H9 (cell line): Measurements from ENCODE around the gene PTPMT1. TPM values are rescaled to one million over a fixed set of nuclear protein-coding genes. Genes with fewer than 3 reads are reported as not detected.
A peak's percentile ranks its signal among the peaks of the same experiment; 100 is the strongest.

ENCODE experiments used
- DNase-seq: peaks from one replicate; pipeline ENCODE4 v3.0.0-alpha.2; 2017
- H2AFZ ChIP-seq: one replicate; pipeline ENCODE4 v1.6.1; 2013; ENCODE audit warnings: mild to moderate bottlenecking, low read length, control low read depth, moderate library complexity
- H2AK5ac ChIP-seq: 2 replicates; pipeline ENCODE4 v1.6.1; 2013; ENCODE audit warnings: low read length, control low read depth, mixed read lengths; ENCODE audit not compliant: insufficient read length
- H2BK120ac ChIP-seq: one replicate; pipeline ENCODE4 v1.6.1; 2013; ENCODE audit warnings: low read depth, mild to moderate bottlenecking, low read length, control low read depth, inconsistent platforms; ENCODE audit not compliant: poor library complexity, severe bottlenecking
- H2BK12ac ChIP-seq: 2 replicates; pipeline ENCODE4 v1.6.1; 2013; ENCODE audit warnings: low read length, control low read depth, mixed read lengths, low read depth; ENCODE audit not compliant: insufficient read length
- H2BK15ac ChIP-seq: 2 replicates; pipeline ENCODE4 v1.6.1; 2013; ENCODE audit warnings: low read depth, low read length, control low read depth
- H2BK20ac ChIP-seq: one replicate; pipeline ENCODE4 v1.6.1; 2013; ENCODE audit warnings: low read depth, mild to moderate bottlenecking, low read length, control low read depth, inconsistent platforms; ENCODE audit not compliant: poor library complexity, severe bottlenecking
- H2BK5ac ChIP-seq: 2 replicates; pipeline ENCODE4 v1.6.1; 2013; ENCODE audit warnings: low read length, control low read depth, mixed read lengths; ENCODE audit not compliant: insufficient read length
- H3K14ac ChIP-seq: 2 replicates; pipeline ENCODE4 v1.6.1; 2013; ENCODE audit warnings: low read length, control low read depth; ENCODE audit not compliant: insufficient read depth
- H3K18ac ChIP-seq: 2 replicates; pipeline ENCODE4 v1.6.1; 2013; ENCODE audit warnings: low read depth, mild to moderate bottlenecking, mixed read lengths, low read length, control low read depth; ENCODE audit not compliant: insufficient read length
- H3K23ac ChIP-seq: 2 replicates; pipeline ENCODE4 v1.6.1; 2013; ENCODE audit warnings: low read length, control low read depth, mixed read lengths, low read depth; ENCODE audit not compliant: insufficient read length
- H3K23me2 ChIP-seq: 2 replicates; pipeline ENCODE4 v1.6.1; 2013; ENCODE audit warnings: low read depth, mild to moderate bottlenecking, mixed read lengths, low read length, control low read depth; ENCODE audit not compliant: insufficient read length, poor library complexity, severe bottlenecking
- H3K27ac ChIP-seq: 2 replicates; pipeline ENCODE4 v1.5.1; 2013; ENCODE audit warnings: low read length, control low read depth, mixed read lengths, low read depth; ENCODE audit not compliant: insufficient read length
- H3K27me3 ChIP-seq: 2 replicates; pipeline ENCODE4 v1.6.1; 2013; ENCODE audit warnings: low read length, control low read depth, inconsistent platforms; ENCODE audit not compliant: insufficient read depth
- H3K4ac ChIP-seq: 2 replicates; pipeline ENCODE4 v1.6.1; 2013; ENCODE audit warnings: low read depth, mild to moderate bottlenecking, control low read depth, inconsistent platforms, low read length, moderate library complexity
- H3K4me1 ChIP-seq: 2 replicates; pipeline ENCODE4 v1.6.1; 2013; ENCODE audit warnings: low read length, control low read depth, inconsistent platforms; ENCODE audit not compliant: insufficient read depth
- H3K4me2 ChIP-seq: 2 replicates; pipeline ENCODE4 v1.6.1; 2013; ENCODE audit warnings: low read length, control low read depth, mixed read lengths; ENCODE audit not compliant: insufficient read length, insufficient read depth
- H3K56ac ChIP-seq: 2 replicates; pipeline ENCODE4 v1.6.1; 2013; ENCODE audit warnings: low read depth, mild to moderate bottlenecking, mixed read lengths, low read length, control low read depth; ENCODE audit not compliant: insufficient read length
- H3K79me1 ChIP-seq: 2 replicates; pipeline ENCODE4 v1.6.1; 2013; ENCODE audit warnings: low read depth, mild to moderate bottlenecking, moderate library complexity, low read length, control low read depth, inconsistent platforms; ENCODE audit not compliant: insufficient read depth, poor library complexity, severe bottlenecking
- H3K79me2 ChIP-seq: 2 replicates; pipeline ENCODE4 v1.6.1; 2013; ENCODE audit warnings: low read length, control low read depth, inconsistent platforms; ENCODE audit not compliant: insufficient read depth
- H3K9ac ChIP-seq: 2 replicates; pipeline ENCODE4 v1.6.1; 2013; ENCODE audit warnings: low read length, control low read depth, mixed read lengths; ENCODE audit not compliant: insufficient read length; ENCODE audit errors: extremely low read depth
- H3K9me3 ChIP-seq: one replicate; pipeline ENCODE4 v1.6.1; 2013; ENCODE audit warnings: low read depth, low read length, inconsistent platforms; ENCODE audit not compliant: control insufficient read depth
- H3T11ph ChIP-seq: one replicate; pipeline ENCODE4 v1.6.1; 2013; ENCODE audit warnings: mild to moderate bottlenecking, low read length, control low read depth, inconsistent platforms
- H4K20me1 ChIP-seq: one replicate; pipeline ENCODE4 v1.6.1; 2013; ENCODE audit not compliant: control insufficient read depth, insufficient read length, insufficient read depth
- H4K5ac ChIP-seq: 2 replicates; pipeline ENCODE4 v1.6.1; 2013; ENCODE audit warnings: low read depth, mild to moderate bottlenecking, mixed read lengths, low read length, control low read depth; ENCODE audit not compliant: insufficient read length
- H4K8ac ChIP-seq: replicated peaks from 2 replicates; pipeline ENCODE4 v1.6.1; 2013; ENCODE audit warnings: low read length, control low read depth, mixed read lengths, low read depth; ENCODE audit not compliant: insufficient read length
- H4K91ac ChIP-seq: 2 replicates; pipeline ENCODE4 v1.6.1; 2013; ENCODE audit warnings: low read depth, mild to moderate bottlenecking, moderate library complexity, mixed read lengths, low read length, control low read depth; ENCODE audit not compliant: insufficient read length
- H3K27ac Mint-ChIP-seq, 3 experiments: 2 replicates in 2 of 3; 3 replicates in 1 of 3; pipeline ENCODE4 v1.8.0; 2020 to 2021; ENCODE audit warnings: mixed read lengths in 3 of 3, mild to moderate bottlenecking in 1 of 3, moderate library complexity in 1 of 3
- H3K27me3 Mint-ChIP-seq: 2 replicates; pipeline ENCODE4 v1.8.0; 2021; ENCODE audit warnings: low read depth, mild to moderate bottlenecking, moderate library complexity, mixed read lengths
- H3K36me3 Mint-ChIP-seq, 3 experiments: 2 replicates in 2 of 3; 3 replicates in 1 of 3; pipeline ENCODE4 v1.8.0; 2020 to 2021; ENCODE audit warnings: low read depth in 3 of 3, mixed read lengths in 3 of 3; ENCODE audit not compliant: insufficient read depth in 1 of 3
- H3K4me1 Mint-ChIP-seq, 2 experiments: 2 replicates each; pipeline ENCODE4 v1.8.0; 2020; ENCODE audit warnings: mixed read lengths in 2 of 2
- H3K4me3 Mint-ChIP-seq, 2 experiments: 2 replicates in 1 of 2; 3 replicates in 1 of 2; pipeline ENCODE4 v1.8.0; 2020 to 2021; ENCODE audit warnings: mild to moderate bottlenecking in 2 of 2, mixed read lengths in 2 of 2, moderate library complexity in 1 of 2
- H3K9me3 Mint-ChIP-seq, 2 experiments: 2 replicates in 1 of 2; 3 replicates in 1 of 2; pipeline ENCODE4 v1.8.0; 2020; ENCODE audit warnings: mild to moderate bottlenecking in 2 of 2, mixed read lengths in 2 of 2, moderate library complexity in 1 of 2
- CTCF ChIP-seq: fragments of 200-600 bp; sonication (generic); conservative IDR thresholded peaks from 3 replicates; pipeline ENCODE4 v1.8.0; 2021; ENCODE audit warnings: antibody characterized with exemption, mild to moderate bottlenecking
- WGBS: extraction: QIAGEN DNeasy Blood & Tissue Kit; methylation state at CpG from one replicate; pipeline ENCODE4 v1.1.7; 2013; ENCODE audit warnings: missing lambda C conversion rate, low lambda C conversion rate, mixed read lengths; ENCODE audit not compliant: insufficient read length; ENCODE audit errors: extremely low coverage; 5-methylcytosine and 5-hydroxymethylcytosine counted together
- total RNA-seq: library from RNA; stranded (reverse); gene quantifications from 2 replicates; pipeline ENCODE4 v1.2.1, GENCODE V29; 2021

Gene PTPMT1
- total RNA-seq, 1 experiment from 2014 or later = 72.9 TPM

- H2BK120ac ChIP-seq = no peak overlapping the region
- H3K56ac ChIP-seq = no peak overlapping the region
- H3K27me3 ChIP-seq = peaks cover 10% of the 10 kb centered on the region; the same call in 1 of the 2 replicates
Measured at GRCh38 chr11:47592970-47593369, 27.6 kb downstream of the PTPMT1 start.

More at GRCh38 chr11:47592970-47593369, 27.6 kb downstream of the PTPMT1 start:
- H3K4me1 Mint-ChIP-seq = peaks cover 14 to 22% of the 10 kb centered on the region in 2 experiments
- H3K27me3 Mint-ChIP-seq = peaks cover 41% of the 10 kb centered on the region
- H3K4ac ChIP-seq = no peak overlapping the region
- no peak overlapping the region for H3K18ac ChIP-seq
- no CpG with 5 or more reads among the region's 2 CpGs for WGBS
- no peak overlapping the region for H2AFZ ChIP-seq
- no peak for DNase-seq
- no peak overlapping the region for H4K5ac ChIP-seq
- H2AK5ac ChIP-seq = no peak overlapping the region
- H4K91ac ChIP-seq = no peak overlapping the region
- H3K23me2 ChIP-seq = peaks cover 13% of the 10 kb centered on the region
- no peaks in the 10 kb centered on the region for H3K4me1 ChIP-seq
- no peak overlapping the region for H2BK12ac ChIP-seq
- no peak overlapping the region for H2BK20ac ChIP-seq
- H3K79me1 ChIP-seq = no peaks in the 10 kb centered on the region
- H3K79me2 ChIP-seq = no peaks in the 10 kb centered on the region
- H3K27ac Mint-ChIP-seq = no peak overlapping the region
- no peak overlapping the region for H3K9ac ChIP-seq
- H3K14ac ChIP-seq = no peak overlapping the region
- H2BK5ac ChIP-seq = no peak overlapping the region
- no peak overlapping the region for H3T11ph ChIP-seq
- H3K4me2 ChIP-seq = peak overlapping the region; percentile 89
- no peaks in the 10 kb centered on the region for H3K36me3 Mint-ChIP-seq
- no peaks in the 10 kb centered on the region for H3K9me3 Mint-ChIP-seq
- H3K4me3 Mint-ChIP-seq = peak overlapping the region; percentile 73 to 93
- no peak overlapping the region for H4K8ac ChIP-seq
- H4K20me1 ChIP-seq = no peaks in the 10 kb centered on the region
- TF ChIP-seq CTCF = no peak
- no peak overlapping the region for H2BK15ac ChIP-seq
- no peaks in the 10 kb centered on the region for H3K9me3 ChIP-seq
- no peak overlapping the region for H3K23ac ChIP-seq
- H3K27ac ChIP-seq = no peak overlapping the region
